Measurements from ENCODE around the gene RPAP3.

DNA sequence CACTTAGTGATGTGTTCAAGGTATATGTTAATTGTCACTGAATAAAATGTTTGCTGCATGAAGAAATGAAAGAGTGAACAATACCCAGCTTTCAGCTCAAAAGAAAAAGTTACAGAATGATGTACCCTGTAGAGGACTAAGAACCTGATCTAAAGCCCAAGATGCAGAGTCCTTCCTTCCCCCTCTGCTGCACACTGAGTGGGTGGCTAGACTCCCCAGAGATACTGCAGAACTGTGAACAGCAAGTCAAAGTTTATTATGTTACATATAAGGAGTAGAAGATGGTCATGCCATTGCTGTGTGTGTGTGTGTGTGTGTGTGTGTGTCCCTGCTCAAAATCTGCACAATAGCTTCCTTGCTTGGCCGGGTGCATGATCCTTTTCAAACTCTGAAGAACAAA lies 83.9 kb downstream of the RPAP3 start:
- TF ChIP-seq, protein P1, sequence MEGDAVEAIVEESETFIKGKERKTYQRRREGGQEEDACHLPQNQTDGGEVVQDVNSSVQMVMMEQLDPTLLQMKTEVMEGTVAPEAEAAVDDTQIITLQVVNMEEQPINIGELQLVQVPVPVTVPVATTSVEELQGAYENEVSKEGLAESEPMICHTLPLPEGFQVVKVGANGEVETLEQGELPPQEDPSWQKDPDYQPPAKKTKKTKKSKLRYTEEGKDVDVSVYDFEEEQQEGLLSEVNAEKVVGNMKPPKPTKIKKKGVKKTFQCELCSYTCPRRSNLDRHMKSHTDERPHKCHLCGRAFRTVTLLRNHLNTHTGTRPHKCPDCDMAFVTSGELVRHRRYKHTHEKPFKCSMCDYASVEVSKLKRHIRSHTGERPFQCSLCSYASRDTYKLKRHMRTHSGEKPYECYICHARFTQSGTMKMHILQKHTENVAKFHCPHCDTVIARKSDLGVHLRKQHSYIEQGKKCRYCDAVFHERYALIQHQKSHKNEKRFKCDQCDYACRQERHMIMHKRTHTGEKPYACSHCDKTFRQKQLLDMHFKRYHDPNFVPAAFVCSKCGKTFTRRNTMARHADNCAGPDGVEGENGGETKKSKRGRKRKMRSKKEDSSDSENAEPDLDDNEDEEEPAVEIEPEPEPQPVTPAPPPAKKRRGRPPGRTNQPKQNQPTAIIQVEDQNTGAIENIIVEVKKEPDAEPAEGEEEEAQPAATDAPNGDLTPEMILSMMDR (conservative IDR thresholded peaks at IDR 0.05; ENCODE audit: low read length), result no peak
- TF ChIP-seq EZH2phosphoT487 (IDR thresholded peaks at IDR 0.05; ENCODE audit: borderline replicate concordance), result no peak
